ENCODE measurements around the gene GH2.

The GH2 gene

GRCh38 chr17:63832014-63832413 lies 49.7 kb downstream of the GH2 start:
- no peak for TF ChIP-seq CTCF (IDR thresholded peaks at IDR 0.05; ENCODE audit: poor library complexity, severe bottlenecking)
- Histone ChIP-seq H3K9me3 (ENCODE audit: severe bottlenecking) (no peaks in the 10 kb centered on the region), H3K4me1 (ENCODE audit: insufficient read depth, poor library complexity, severe bottlenecking) (peaks cover 8% of the 10 kb centered on the region), H3K4me3 (ENCODE audit: severe bottlenecking) (no peak overlapping the region), H3K27me3 (ENCODE audit: insufficient read depth, poor library complexity, severe bottlenecking) (no peaks in the 10 kb centered on the region), H3K36me3 (ENCODE audit: low read depth) (peaks cover 87% of the 10 kb centered on the region), H3K27ac (ENCODE audit: poor library complexity, severe bottlenecking) (no peak overlapping the region)
- no peak for DNase-seq (ENCODE audit: low spot score)
- no peak for ATAC-seq (ENCODE audit: low read depth)

- Histone ChIP-seq H3K4me1 (ENCODE audit: insufficient read depth, poor library complexity, severe bottlenecking) (peaks cover 8% of the 10 kb centered on the region), H3K27ac (ENCODE audit: poor library complexity, severe bottlenecking) (no peak overlapping the region)
- TF ChIP-seq CTCF (IDR thresholded peaks at IDR 0.05; ENCODE audit: poor library complexity, severe bottlenecking), result no peak
These were observed 50.2 kb downstream of the GH2 start for GRCh38 chr17:63831505-63831904.

GRCh38 chr17:63830904-63831491 lies 50.7 kb downstream of the GH2 start:
- no peaks in the 10 kb centered on the region for H3K27me3 ChIP-seq (ENCODE audit: insufficient read depth, poor library complexity, severe bottlenecking)
- H3K4me1 ChIP-seq (ENCODE audit: insufficient read depth, poor library complexity, severe bottlenecking), result peaks cover 8% of the 10 kb centered on the region
- H3K9me3 ChIP-seq (ENCODE audit: severe bottlenecking), result no peaks in the 10 kb centered on the region
- H3K27ac ChIP-seq (ENCODE audit: poor library complexity, severe bottlenecking), result no peak overlapping the region
- H3K4me3 ChIP-seq (ENCODE audit: severe bottlenecking), result no peak overlapping the region
- DNase-seq (ENCODE audit: low spot score) (no peak), ATAC-seq (ENCODE audit: low read depth) (no peak)
- TF ChIP-seq CTCF (IDR thresholded peaks at IDR 0.05; ENCODE audit: poor library complexity, severe bottlenecking), result no peak
- peaks cover 82% of the 10 kb centered on the region for H3K36me3 ChIP-seq (ENCODE audit: low read depth)

More at GRCh38 chr17:63831505-63831904, 50.2 kb downstream of the GH2 start:
- H3K36me3 ChIP-seq (ENCODE audit: low read depth), result peaks cover 82% of the 10 kb centered on the region
- no peaks in the 10 kb centered on the region for H3K9me3 ChIP-seq (ENCODE audit: severe bottlenecking)
- H3K4me3 ChIP-seq (ENCODE audit: severe bottlenecking), result no peak overlapping the region
- no peak for DNase-seq (ENCODE audit: low spot score)
- no peak for ATAC-seq (ENCODE audit: low read depth)
- no peaks in the 10 kb centered on the region for H3K27me3 ChIP-seq (ENCODE audit: insufficient read depth, poor library complexity, severe bottlenecking)

GRCh38 chr17:63830278-63830677 lies 51.5 kb downstream of the GH2 start:
- Histone ChIP-seq H3K36me3 (ENCODE audit: low read depth) (peaks cover 82% of the 10 kb centered on the region), H3K27me3 (ENCODE audit: insufficient read depth, poor library complexity, severe bottlenecking) (no peaks in the 10 kb centered on the region), H3K27ac (ENCODE audit: poor library complexity, severe bottlenecking) (no peak overlapping the region), H3K4me1 (ENCODE audit: insufficient read depth, poor library complexity, severe bottlenecking) (peaks cover 8% of the 10 kb centered on the region), H3K9me3 (ENCODE audit: severe bottlenecking) (no peaks in the 10 kb centered on the region), H3K4me3 (ENCODE audit: severe bottlenecking) (no peak overlapping the region)
- no peak for DNase-seq (ENCODE audit: low spot score)
- no peak for TF ChIP-seq CTCF (IDR thresholded peaks at IDR 0.05; ENCODE audit: poor library complexity, severe bottlenecking)
- no peak for ATAC-seq (ENCODE audit: low read depth)

Measured in RWPE2 (cell line).